Endodermal cell (in vitro differentiated cells): ENCODE results near the gene C2CD4C. TPM values are rescaled to one million over a fixed set of nuclear protein-coding genes. Genes with fewer than 3 reads are reported as not detected.

ENCODE experiments used
- DNase-seq: peaks from one replicate; pipeline ENCODE4 v3.0.0-alpha.2; 2017
- H3K27ac ChIP-seq: 2 replicates; pipeline ENCODE4 v1.5.1; 2013; ENCODE audit warnings: mild to moderate bottlenecking, low read depth, low read length, moderate library complexity
- H3K27me3 ChIP-seq: 2 replicates; pipeline ENCODE4 v1.6.1; 2013; ENCODE audit warnings: mild to moderate bottlenecking, low read length, moderate library complexity; ENCODE audit not compliant: insufficient read depth, control insufficient read depth, poor library complexity, severe bottlenecking
- H3K36me3 ChIP-seq: 2 replicates; pipeline ENCODE4 v1.7.0; 2013; ENCODE audit warnings: mild to moderate bottlenecking, low read length, moderate library complexity; ENCODE audit not compliant: control insufficient read depth, insufficient read depth
- H3K4me1 ChIP-seq: one replicate; pipeline ENCODE4 v1.7.0; 2013; ENCODE audit warnings: low read length; ENCODE audit not compliant: control insufficient read depth, insufficient read depth
- H3K4me3 ChIP-seq: 2 replicates; pipeline ENCODE4 v1.5.1; 2013; ENCODE audit warnings: mild to moderate bottlenecking, low read length, moderate library complexity
- H3K9ac ChIP-seq: 2 replicates; pipeline ENCODE4 v1.6.1; 2013; ENCODE audit warnings: mild to moderate bottlenecking, low read length, moderate library complexity; ENCODE audit not compliant: poor library complexity, severe bottlenecking; ENCODE audit errors: extremely low read depth
- H3K9me3 ChIP-seq: 2 replicates; pipeline ENCODE4 v1.6.1; 2013; ENCODE audit warnings: mild to moderate bottlenecking, low read length, moderate library complexity; ENCODE audit not compliant: control insufficient read depth
- H3K27ac Mint-ChIP-seq: 2 replicates; pipeline ENCODE4 v1.8.0; 2020; ENCODE audit warnings: mixed read lengths
- H3K27me3 Mint-ChIP-seq: 2 replicates; pipeline ENCODE4 v1.8.0; 2021; ENCODE audit warnings: mild to moderate bottlenecking, mixed read lengths; ENCODE audit not compliant: insufficient read depth
- H3K36me3 Mint-ChIP-seq: 2 replicates; pipeline ENCODE4 v1.8.0; 2020; ENCODE audit warnings: low read depth, mixed read lengths
- H3K4me1 Mint-ChIP-seq: 2 replicates; pipeline ENCODE4 v1.8.0; 2020; ENCODE audit warnings: mixed read lengths
- H3K4me3 Mint-ChIP-seq: 2 replicates; pipeline ENCODE4 v1.8.0; 2020; ENCODE audit warnings: mild to moderate bottlenecking, moderate library complexity, mixed read lengths
- H3K9me3 Mint-ChIP-seq: 2 replicates; pipeline ENCODE4 v1.8.0; 2020; ENCODE audit warnings: mild to moderate bottlenecking, mixed read lengths
- CTCF ChIP-seq: fragments of 200-600 bp; sonication (generic); conservative IDR thresholded peaks from 2 replicates; pipeline ENCODE4 v1.5.0; 2021; ENCODE audit warnings: antibody characterized with exemption, mild to moderate bottlenecking
- WGBS, 2 experiments: methylation state at CpG; one replicate each; pipeline versions ENCODE4 v1.1.5 to v1.1.7; 2013; ENCODE audit warnings: missing lambda C conversion rate in 2 of 2, mixed read lengths in 1 of 2; ENCODE audit not compliant: insufficient coverage in 1 of 2, insufficient read length in 1 of 2; 5-methylcytosine and 5-hydroxymethylcytosine counted together
- total RNA-seq, 2 donors: library from RNA; stranded (reverse); fragmentation: NEBNext Ultra II Directional in 1 of 2; extraction: Animal tissue kit (Norgen Biotek cat#: 25700) in 1 of 2; gene quantifications; 2 replicates in 1 of 2; 3 replicates in 1 of 2; pipeline ENCODE4 v1.2.1, GENCODE V29; 2021

The C2CD4C gene
- total RNA-seq, 2 donors from 2014 or later: 5.6 to 25.0 TPM

GRCh38 chr19:449916-450315 lies 41.0 kb upstream of the C2CD4C start:
- Mint-ChIP-seq H3K27me3 (no peaks in the 10 kb centered on the region), H3K4me1 (no peaks in the 10 kb centered on the region), H3K36me3 (peaks cover 58% of the 10 kb centered on the region), H3K27ac (no peak overlapping the region), H3K4me3 (no peak overlapping the region), H3K9me3 (peaks cover 21% of the 10 kb centered on the region)
- Histone ChIP-seq H3K9me3 (peaks cover 15% of the 10 kb centered on the region), H3K9ac (no peak overlapping the region), H3K36me3 (peaks cover 12% of the 10 kb centered on the region), H3K27ac (no peak overlapping the region), H3K4me3 (no peak overlapping the region), H3K27me3 (no peaks in the 10 kb centered on the region), H3K4me1 (no peaks in the 10 kb centered on the region)
- WGBS, 2 experiments: 91 to 93% methylated on average over 7 to 20 of the region's 20 CpGs
- DNase-seq: no peak
- TF ChIP-seq CTCF: no peak

GRCh38 chr19:447816-448560 lies 39.0 kb upstream of the C2CD4C start:
- TF ChIP-seq CTCF: no peak
- Mint-ChIP-seq H3K4me1 (no peaks in the 10 kb centered on the region), H3K27me3 (no peaks in the 10 kb centered on the region), H3K27ac (no peak overlapping the region), H3K36me3 (peaks cover 44% of the 10 kb centered on the region), H3K9me3 (peaks cover 21% of the 10 kb centered on the region), H3K4me3 (no peak overlapping the region)
- DNase-seq: no peak
- no peak overlapping the region for H3K4me3 ChIP-seq
- peaks cover 15% of the 10 kb centered on the region for H3K9me3 ChIP-seq
- H3K9ac ChIP-seq: no peak overlapping the region
- WGBS, 2 experiments: 92 to 93% methylated on average over 13 to 31 of the region's 31 CpGs
- no peaks in the 10 kb centered on the region for H3K4me1 ChIP-seq
- no peaks in the 10 kb centered on the region for H3K27me3 ChIP-seq
- H3K36me3 ChIP-seq: peaks cover 12% of the 10 kb centered on the region
- H3K27ac ChIP-seq: no peak overlapping the region

- peaks cover 12% of the 10 kb centered on the region for H3K36me3 ChIP-seq
- H3K27me3 ChIP-seq: no peaks in the 10 kb centered on the region
- H3K9ac ChIP-seq: no peak overlapping the region
- DNase-seq: no peak
- H3K27ac Mint-ChIP-seq: no peak overlapping the region
- no peaks in the 10 kb centered on the region for H3K4me1 Mint-ChIP-seq
- no peaks in the 10 kb centered on the region for H3K27me3 Mint-ChIP-seq
- H3K9me3 Mint-ChIP-seq: peaks cover 17% of the 10 kb centered on the region
- H3K4me1 ChIP-seq: no peaks in the 10 kb centered on the region
- TF ChIP-seq CTCF: no peak
- H3K36me3 Mint-ChIP-seq: peaks cover 39% of the 10 kb centered on the region
- no peak overlapping the region for H3K4me3 Mint-ChIP-seq
- H3K4me3 ChIP-seq: no peak overlapping the region
- no peak overlapping the region for H3K27ac ChIP-seq
- peaks cover 15% of the 10 kb centered on the region for H3K9me3 ChIP-seq
- 95 to 96% methylated on average over 18 to 24 of the region's 24 CpGs for WGBS, 2 experiments
Observed at GRCh38 chr19:447064-447426, 38.1 kb upstream of the C2CD4C start.
